Stimulated activated CD4-positive, alpha-beta T cell treated with anti-CD3 and anti-CD28 coated beads, Interleukin-12 subunit alpha, Interleukin-12 subunit beta, amount 100 ng/mL, for 48 hours (primary cell): ENCODE results near the gene OGDH.
"Not testable (repeated sequence)": the region's sequence is repeated elsewhere in the genome, so short reads cannot be mapped to it uniquely, and the experiment has no call there.

ENCODE experiments used
- DNase-seq, 3 donors: peaks; one replicate each; pipeline ENCODE4 v3.0.0-alpha.2; 2020; ENCODE audit warnings: low read depth in 2 of 3, low spot score in 1 of 3

The OGDH gene

GRCh38 chr7:44666566-44666965 lies 60.1 kb downstream of the OGDH start:
- DNase-seq = no peak

GRCh38 chr7:44667190-44667589 lies 60.8 kb downstream of the OGDH start:
- no peak for DNase-seq

- DNase-seq = no peak
Observed at GRCh38 chr7:44671069-44671468, 64.6 kb downstream of the OGDH start.

GRCh38 chr7:44673324-44673723 lies 66.9 kb downstream of the OGDH start:
- no peak for DNase-seq

GRCh38 chr7:44673771-44674170 lies 67.3 kb downstream of the OGDH start:
- no peak for DNase-seq

GRCh38 chr7:44674381-44674780 lies 68.0 kb downstream of the OGDH start:
- DNase-seq = no peak

- DNase-seq = no peak
Observed at GRCh38 chr7:44676776-44677175, 70.3 kb downstream of the OGDH start.

GRCh38 chr7:44678101-44678470 lies 71.7 kb downstream of the OGDH start:
- DNase-seq = no peak

- no peak for DNase-seq
Observed at GRCh38 chr7:44678471-44679179, 72.2 kb downstream of the OGDH start.

GRCh38 chr7:44681645-44682044 lies 75.2 kb downstream of the OGDH start:
- no peak for DNase-seq

- DNase-seq = no peak
Observed at GRCh38 chr7:44685723-44686122, 79.3 kb downstream of the OGDH start.

- DNase-seq = no peak
Observed at GRCh38 chr7:44689427-44689826, 83.0 kb downstream of the OGDH start.

- no peak for DNase-seq
Observed at GRCh38 chr7:44693641-44694313, 87.3 kb downstream of the OGDH start.

GRCh38 chr7:44694326-44694725 lies 87.9 kb downstream of the OGDH start:
- no peak for DNase-seq

- DNase-seq = no peak
Observed at GRCh38 chr7:44694766-44695165, 88.3 kb downstream of the OGDH start.

- no peak for DNase-seq
Observed at GRCh38 chr7:44695756-44696155, 89.3 kb downstream of the OGDH start.

- DNase-seq = no peak
Observed at GRCh38 chr7:44696728-44697127, 90.3 kb downstream of the OGDH start.

GRCh38 chr7:44697136-44698045 lies 91.0 kb downstream of the OGDH start:
- DNase-seq = no peak

- DNase-seq = no peak
Observed at GRCh38 chr7:44698046-44698580, 91.7 kb downstream of the OGDH start.

GRCh38 chr7:44699598-44699997 lies 93.2 kb downstream of the OGDH start:
- DNase-seq = not testable (repeated sequence)

- no peak for DNase-seq
Observed at GRCh38 chr7:44700322-44700721, 93.9 kb downstream of the OGDH start.

GRCh38 chr7:44703391-44703790 lies 97.0 kb downstream of the OGDH start:
- DNase-seq = not testable (repeated sequence)
